Right lung (tissue), 10 donors: Measurements from ENCODE around the gene CLHC1. TPM values are rescaled to one million over a fixed set of nuclear protein-coding genes. Genes with fewer than 3 reads are reported as not detected.
"Not testable (repeated sequence)": the region's sequence is repeated elsewhere in the genome, so short reads cannot be mapped to it uniquely, and the experiment has no call there.

Experiments
- DNase-seq, 2 donors: peaks; one replicate each; pipeline ENCODE4 v3.0.0-alpha.2; 2013
- long read RNA-seq, 8 donors: transcript quantifications; one replicate each; lab custom pipeline, GENCODE V29; 2026
- polyA plus RNA-seq, 5 donors: library from polyadenylated mRNA; unstranded; fragments of 120-200 nt; gene quantifications; one replicate each; pipeline versions ENCODE4 v1.2.1 to v1.2.3, GENCODE V29; 2013; ENCODE audit warnings: inconsistent platforms in 1 of 5, low replicate concordance in 1 of 5; ENCODE audit not compliant: insufficient read length in 5 of 5, insufficient read depth in 1 of 5

CLHC1 gene
- polyA plus RNA-seq: 10 to 100 TPM; 27.4 to 48.1 (median 32.9) TPM
- long read RNA-seq, donor 1, partial matches to known transcripts: 5,619 of 12,343 reads
- long read RNA-seq, donor 1, other reads (novel, unspliced or antisense): 6,724 of 12,343 reads
- long read RNA-seq, donor 2, partial matches to known transcripts: 2,365 of 5,745 reads
- long read RNA-seq, donor 2, other reads (novel, unspliced or antisense): 3,380 of 5,745 reads
- long read RNA-seq, donor 3, partial matches to known transcripts: 4,343 of 9,118 reads
- long read RNA-seq, donor 3, other reads (novel, unspliced or antisense): 4,775 of 9,118 reads
- long read RNA-seq, donor 4, partial matches to known transcripts: 2,955 of 6,345 reads
- long read RNA-seq, donor 4, other reads (novel, unspliced or antisense): 3,390 of 6,345 reads
- long read RNA-seq, donor 5, partial matches to known transcripts: 5,665 of 12,880 reads
- long read RNA-seq, donor 5, other reads (novel, unspliced or antisense): 7,214 of 12,880 reads
- long read RNA-seq, donor 6, partial matches to known transcripts: 3,486 of 8,674 reads
- long read RNA-seq, donor 6, other reads (novel, unspliced or antisense): 5,186 of 8,674 reads
- long read RNA-seq, donor 7, partial matches to known transcripts: 3,669 of 7,391 reads
- long read RNA-seq, donor 7, other reads (novel, unspliced or antisense): 3,722 of 7,391 reads
- long read RNA-seq, donor 8, partial matches to known transcripts: 1,977 of 4,548 reads
- long read RNA-seq, donor 8, other reads (novel, unspliced or antisense): 2,571 of 4,548 reads

- peak; percentile 94 to 95 for DNase-seq
These were observed at the start of gene CLHC1, which contains the start of gene RPS27A for GRCh38 chr2:55232084-55232862. TSS of gene CLHC1 (minus strand) at chr2:55232293. CDS start at chr2:55222411, 9,882 bp downstream. TSS of gene RPS27A (plus strand) at chr2:55232688. CDS start at chr2:55232825, 137 bp downstream.

GRCh38 chr2:55280851-55281546 lies 48.9 kb upstream of the CLHC1 start:
- not testable (repeated sequence) for DNase-seq

GRCh38 chr2:55279859-55280424 lies 47.8 kb upstream of the CLHC1 start:
- DNase-seq: not testable (repeated sequence)

GRCh38 chr2:55279214-55279835 lies 47.2 kb upstream of the CLHC1 start:
- not testable (repeated sequence) for DNase-seq

- DNase-seq: no peak
These were observed 45.2 kb upstream of the CLHC1 start for GRCh38 chr2:55277310-55277709.

- DNase-seq: not testable (repeated sequence)
These were observed 42.3 kb upstream of the CLHC1 start for GRCh38 chr2:55274346-55274745.

- peak in 1 of 2 donors; percentile 9 for DNase-seq
These were observed 37.5 kb upstream of the CLHC1 start for GRCh38 chr2:55269645-55269990.

GRCh38 chr2:55268907-55269644 lies 37.0 kb upstream of the CLHC1 start, which contains the start of gene MTIF2:
TSS of gene MTIF2 (minus strand) at chr2:55269231. CDS start at chr2:55263858, 5,373 bp downstream.
- peak; percentile 90 to 91 for DNase-seq

- DNase-seq: peak in 1 of 2 donors; percentile 2
These were observed 36.3 kb upstream of the CLHC1 start for GRCh38 chr2:55268288-55268906.

- not testable (repeated sequence) for DNase-seq
These were observed 27.5 kb upstream of the CLHC1 start for GRCh38 chr2:55259586-55259985.

GRCh38 chr2:55252832-55253231 lies 20.7 kb upstream of the CLHC1 start:
- no peak for DNase-seq

GRCh38 chr2:55247025-55247424 lies 14.9 kb upstream of the CLHC1 start:
- DNase-seq: no peak

- no peak for DNase-seq
These were observed 13.3 kb upstream of the CLHC1 start for GRCh38 chr2:55245411-55245810.

GRCh38 chr2:55242617-55243016 lies 10.5 kb upstream of the CLHC1 start:
- DNase-seq: no peak

- DNase-seq: not testable (repeated sequence)
These were observed 9.5 kb upstream of the CLHC1 start for GRCh38 chr2:55241582-55241981.

- no peak for DNase-seq
These were observed 7.6 kb upstream of the CLHC1 start for GRCh38 chr2:55239656-55240222.

GRCh38 chr2:55236992-55237543 lies 5.0 kb upstream of the CLHC1 start:
- no peak for DNase-seq
